ENCODE data around the gene TNRC6C.

Gene TNRC6C

GRCh38 chr17:78013683-78014467 is 55.4 kb downstream of the TNRC6C start:
- DNase-seq (ENCODE audit: low spot score): peak; percentile 71

- no peak for DNase-seq (ENCODE audit: low spot score)
Observed at GRCh38 chr17:78014646-78015045, 56.1 kb downstream of the TNRC6C start.

GRCh38 chr17:78016852-78017251 is 58.3 kb downstream of the TNRC6C start:
- no peak for DNase-seq (ENCODE audit: low spot score)

- peak; percentile 42 for DNase-seq (ENCODE audit: low spot score)
Observed at GRCh38 chr17:78019367-78019975, 61.0 kb downstream of the TNRC6C start.

- no peak for DNase-seq (ENCODE audit: low spot score)
Observed at GRCh38 chr17:78019976-78020716, 61.6 kb downstream of the TNRC6C start.

GRCh38 chr17:78020717-78021108 is 62.2 kb downstream of the TNRC6C start:
- no peak for DNase-seq (ENCODE audit: low spot score)

- DNase-seq (ENCODE audit: low spot score): no peak
Observed at GRCh38 chr17:78022425-78022824, 63.9 kb downstream of the TNRC6C start.

- no peak for DNase-seq (ENCODE audit: low spot score)
Observed at GRCh38 chr17:78023042-78023441, 64.5 kb downstream of the TNRC6C start.

GRCh38 chr17:78026381-78026780 is 67.9 kb downstream of the TNRC6C start:
- no peak for DNase-seq (ENCODE audit: low spot score)

- no peak for DNase-seq (ENCODE audit: low spot score)
Observed at GRCh38 chr17:78027121-78027520, 68.6 kb downstream of the TNRC6C start.

- no peak for DNase-seq (ENCODE audit: low spot score)
Observed at GRCh38 chr17:78029697-78030096, 71.2 kb downstream of the TNRC6C start.

GRCh38 chr17:78031435-78031834 is 72.9 kb downstream of the TNRC6C start:
- DNase-seq (ENCODE audit: low spot score): no peak

- DNase-seq (ENCODE audit: low spot score): no peak
Observed at GRCh38 chr17:78032166-78032565, 73.7 kb downstream of the TNRC6C start.

- no peak for DNase-seq (ENCODE audit: low spot score)
Observed at GRCh38 chr17:78034429-78035091, 76.1 kb downstream of the TNRC6C start.

GRCh38 chr17:78037280-78037679 is 78.8 kb downstream of the TNRC6C start:
- no peak for DNase-seq (ENCODE audit: low spot score)

GRCh38 chr17:78038748-78039288 is 80.3 kb downstream of the TNRC6C start:
- DNase-seq (ENCODE audit: low spot score): no peak

- no peak for DNase-seq (ENCODE audit: low spot score)
Observed at GRCh38 chr17:78039581-78039980, 81.1 kb downstream of the TNRC6C start.

GRCh38 chr17:78040440-78041385 is 82.2 kb downstream of the TNRC6C start:
- peak; percentile 84 for DNase-seq (ENCODE audit: low spot score)

- no peak for DNase-seq (ENCODE audit: low spot score)
Observed at GRCh38 chr17:78041386-78042179, 83.1 kb downstream of the TNRC6C start.

- no peak for DNase-seq (ENCODE audit: low spot score)
Observed at GRCh38 chr17:78042542-78042941, 84.0 kb downstream of the TNRC6C start.
